CD4-positive, alpha-beta T cell (primary cell): ENCODE measurements around the gene BAAT. TPM values are rescaled to one million over a fixed set of nuclear protein-coding genes. Genes with fewer than 3 reads are reported as not detected.

Experiments
- ATAC-seq: fragments of 200-7000 bp; cut with Tn5 transposase; one replicate; pipeline ENCODE4 v1.10.0; 2022; ENCODE audit warnings: mild to moderate bottlenecking; ENCODE audit not compliant: poor library complexity
- CTCF ChIA-PET: fragments of 350-600 bp; sonication (Branson Sonifier 250); formaldehyde crosslinking; loops from one replicate; lab custom pipeline; 2021; ENCODE audit warnings: antibody characterized with exemption, inconsistent platforms; lab: Charles Lee
- POLR2A ChIA-PET: fragments of 350-600 bp; sonication (Branson Sonifier 250); formaldehyde crosslinking; loops from one replicate; lab custom pipeline; 2021; ENCODE audit warnings: antibody characterized with exemption, inconsistent platforms; lab: Charles Lee
- DNase-seq, 14 experiments: peaks; one replicate each; pipeline ENCODE4 v3.0.0-alpha.2; 2013 to 2020; ENCODE audit warnings: mixed read lengths in 2 of 14
- H3K27ac ChIP-seq, 2 donors: one replicate each; pipeline versions ENCODE4 v1.5.1 to v1.7.0; 2013; ENCODE audit warnings: low read length in 2 of 2, low read depth in 1 of 2, mild to moderate bottlenecking in 1 of 2
- H3K27me3 ChIP-seq, 2 experiments: 1 replicate in 1 of 2; 2 replicates in 1 of 2; pipeline versions ENCODE4 v1.6.1 to v1.7.0; 2013; ENCODE audit warnings: low read length in 2 of 2, control low read depth in 1 of 2, mild to moderate bottlenecking in 1 of 2, moderate library complexity in 1 of 2; ENCODE audit not compliant: insufficient read depth in 2 of 2, control insufficient read depth in 1 of 2
- H3K36me3 ChIP-seq: one replicate; pipeline ENCODE4 v1.6.1; 2013; ENCODE audit warnings: low read length, control low read depth; ENCODE audit not compliant: insufficient read depth
- H3K4me1 ChIP-seq: one replicate; pipeline ENCODE4 v1.6.1; 2013; ENCODE audit warnings: low read length, control low read depth; ENCODE audit not compliant: insufficient read depth
- H3K4me3 ChIP-seq: one replicate; pipeline ENCODE4 v1.5.1; 2013; ENCODE audit warnings: mild to moderate bottlenecking, low read length, moderate library complexity
- H3K9me3 ChIP-seq, 2 experiments: 1 replicate in 1 of 2; 2 replicates in 1 of 2; pipeline versions ENCODE4 v1.6.1 to v1.7.0; 2013; ENCODE audit warnings: low read length in 2 of 2, mild to moderate bottlenecking in 2 of 2, control low read depth in 1 of 2, moderate library complexity in 1 of 2; ENCODE audit not compliant: control insufficient read depth in 1 of 2, insufficient read depth in 1 of 2
- H3K27ac Mint-ChIP-seq: one replicate; pipeline ENCODE4 v1.8.0; 2020; ENCODE audit warnings: mixed read lengths
- H3K27me3 Mint-ChIP-seq: one replicate; pipeline ENCODE4 v1.8.0; 2021; ENCODE audit warnings: mixed read lengths
- H3K36me3 Mint-ChIP-seq: one replicate; pipeline ENCODE4 v1.8.0; 2021; ENCODE audit warnings: low read depth, mixed read lengths
- H3K4me1 Mint-ChIP-seq: one replicate; pipeline ENCODE4 v1.8.0; 2021; ENCODE audit warnings: low read depth, mixed read lengths
- H3K4me3 Mint-ChIP-seq: one replicate; pipeline ENCODE4 v1.8.0; 2020; ENCODE audit warnings: mild to moderate bottlenecking, mixed read lengths
- H3K9me3 Mint-ChIP-seq: one replicate; pipeline ENCODE4 v1.8.0; 2020; ENCODE audit warnings: mixed read lengths
- intact Hi-C, 2 experiments: fragments of 100-400 bp; cut with DNase I in 1 of 2; cut with micrococcal nuclease in 1 of 2; formaldehyde crosslinking; loops; one replicate each; pipeline versions ENCODE4 v1.15.1 to v1.9.0; 2023 to 2025; cut with DNase I, micrococcal nuclease
- total RNA-seq, 174 experiments: library from RNA in 2 of 174; stranded (reverse) in 2 of 174; gene quantifications; one replicate each; pipeline ENCODE4 v1.2.3 and lab custom pipeline; 2021 to 2026
- TF ChIP-seq, protein P1 (sequence below): fragments of 200-600 bp; IDR thresholded peaks from one replicate; pipeline ENCODE4 v1.8.0; 2022; ENCODE audit warnings: antibody characterized with exemption, mild to moderate bottlenecking

Gene BAAT
- total RNA-seq, 2 experiments from 2014 or later, result not detected

DNA sequence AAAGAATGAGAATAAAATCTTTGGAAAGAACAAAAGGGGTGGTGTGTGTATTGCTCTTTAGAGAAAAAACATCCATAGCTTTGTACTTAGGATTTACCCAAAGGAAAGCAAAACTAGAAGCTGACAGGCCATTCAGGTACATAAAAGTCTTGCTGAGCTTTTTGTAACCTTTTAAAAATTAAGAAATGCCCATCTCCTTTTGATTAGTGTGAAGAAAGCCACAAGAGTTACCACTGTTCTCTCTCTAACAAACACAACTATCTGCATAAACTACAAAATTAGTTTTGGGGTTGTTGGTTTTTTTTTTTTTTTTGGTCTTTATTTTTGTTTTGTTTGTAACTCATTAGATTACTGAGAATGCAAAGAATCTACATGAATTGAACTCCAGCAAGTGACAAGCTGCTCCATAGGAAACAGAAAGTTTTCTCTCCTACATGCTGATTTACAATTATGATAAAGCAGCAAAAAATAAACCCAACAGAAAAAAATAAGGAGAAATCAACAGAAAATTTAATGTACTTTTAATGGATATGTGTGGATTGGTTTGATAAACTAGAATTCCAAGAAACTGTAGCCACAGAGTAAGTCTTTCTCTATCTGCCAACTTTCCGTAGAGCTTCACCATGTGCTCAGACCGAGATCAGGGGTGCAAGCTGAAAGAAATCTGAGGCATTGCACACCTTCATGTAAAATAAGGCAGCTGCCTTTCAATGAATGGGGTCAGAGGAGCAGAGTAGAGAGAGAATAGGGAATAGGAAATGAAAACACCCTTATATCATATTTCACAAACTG, 12.3 kb downstream of the BAAT start:
- H3K9me3 ChIP-seq, result peaks cover 0 to 7% of the 10 kb centered on the region in 2 experiments
- no peak overlapping the region for H3K27ac Mint-ChIP-seq
- ChIA-PET CTCF (interaction anchor here (0.7 kb wide), 1 partner anchor 51 kb away, joined by 3 read pairs; no protein-coding TSS in a partner anchor), POLR2A (no interaction called here)
- H3K4me1 Mint-ChIP-seq, result no peaks in the 10 kb centered on the region
- TF ChIP-seq, protein P1, sequence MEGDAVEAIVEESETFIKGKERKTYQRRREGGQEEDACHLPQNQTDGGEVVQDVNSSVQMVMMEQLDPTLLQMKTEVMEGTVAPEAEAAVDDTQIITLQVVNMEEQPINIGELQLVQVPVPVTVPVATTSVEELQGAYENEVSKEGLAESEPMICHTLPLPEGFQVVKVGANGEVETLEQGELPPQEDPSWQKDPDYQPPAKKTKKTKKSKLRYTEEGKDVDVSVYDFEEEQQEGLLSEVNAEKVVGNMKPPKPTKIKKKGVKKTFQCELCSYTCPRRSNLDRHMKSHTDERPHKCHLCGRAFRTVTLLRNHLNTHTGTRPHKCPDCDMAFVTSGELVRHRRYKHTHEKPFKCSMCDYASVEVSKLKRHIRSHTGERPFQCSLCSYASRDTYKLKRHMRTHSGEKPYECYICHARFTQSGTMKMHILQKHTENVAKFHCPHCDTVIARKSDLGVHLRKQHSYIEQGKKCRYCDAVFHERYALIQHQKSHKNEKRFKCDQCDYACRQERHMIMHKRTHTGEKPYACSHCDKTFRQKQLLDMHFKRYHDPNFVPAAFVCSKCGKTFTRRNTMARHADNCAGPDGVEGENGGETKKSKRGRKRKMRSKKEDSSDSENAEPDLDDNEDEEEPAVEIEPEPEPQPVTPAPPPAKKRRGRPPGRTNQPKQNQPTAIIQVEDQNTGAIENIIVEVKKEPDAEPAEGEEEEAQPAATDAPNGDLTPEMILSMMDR, result no peak
- ATAC-seq (no peak), DNase-seq (no peak)
- H3K36me3 ChIP-seq, result no peaks in the 10 kb centered on the region
- no peak overlapping the region for H3K4me3 ChIP-seq
- H3K27me3 ChIP-seq, result peaks cover 0 to 5% of the 10 kb centered on the region in 2 experiments
- H3K27me3 Mint-ChIP-seq, result peaks cover 56% of the 10 kb centered on the region
- no peaks in the 10 kb centered on the region for H3K36me3 Mint-ChIP-seq
- peaks cover 2% of the 10 kb centered on the region for H3K9me3 Mint-ChIP-seq
- H3K27ac ChIP-seq, result no peak overlapping the region
- intact Hi-C loops, result no loop called here
- no peaks in the 10 kb centered on the region for H3K4me1 ChIP-seq
- no peak overlapping the region for H3K4me3 Mint-ChIP-seq

- H3K27me3 Mint-ChIP-seq, result peaks cover 58% of the 10 kb centered on the region
- CTCF ChIA-PET, result no interaction called here
Measured at GRCh38 chr9:101371813-101372212, 13.0 kb downstream of the BAAT start.

GRCh38 chr9:101369884-101370531, 14.8 kb downstream of the BAAT start:
- H3K4me3 ChIP-seq, result no peak overlapping the region
- H3K27me3 Mint-ChIP-seq, result peaks cover 51% of the 10 kb centered on the region
- H3K27me3 ChIP-seq, result peaks cover 0 to under 1% of the 10 kb centered on the region in 2 experiments
- H3K27ac ChIP-seq, result no peak overlapping the region
- H3K4me1 Mint-ChIP-seq, result no peaks in the 10 kb centered on the region
- ChIA-PET CTCF (no interaction called here), POLR2A (no interaction called here)
- H3K36me3 ChIP-seq, result no peaks in the 10 kb centered on the region
- no peak overlapping the region for H3K4me3 Mint-ChIP-seq
- no peaks in the 10 kb centered on the region for H3K9me3 ChIP-seq
- no peaks in the 10 kb centered on the region for H3K36me3 Mint-ChIP-seq
- peaks cover 2% of the 10 kb centered on the region for H3K9me3 Mint-ChIP-seq
- no peak for DNase-seq
- TF ChIP-seq, protein P1, result no peak
- ATAC-seq, result no peak
- intact Hi-C loops, result no loop called here
- no peaks in the 10 kb centered on the region for H3K4me1 ChIP-seq
- H3K27ac Mint-ChIP-seq, result no peak overlapping the region

More at GRCh38 chr9:101371813-101372212, 13.0 kb downstream of the BAAT start:
- H3K27ac Mint-ChIP-seq, result no peak overlapping the region
- POLR2A ChIA-PET, result no interaction called here
- Histone ChIP-seq H3K9me3 (peaks cover 0 to 7% of the 10 kb centered on the region in 2 experiments), H3K4me1 (no peaks in the 10 kb centered on the region), H3K27me3 (peaks cover 0 to 5% of the 10 kb centered on the region in 2 experiments), H3K4me3 (no peak overlapping the region), H3K36me3 (no peaks in the 10 kb centered on the region), H3K27ac (no peak overlapping the region)
- no peaks in the 10 kb centered on the region for H3K4me1 Mint-ChIP-seq
- intact Hi-C loops, result no loop called here
- no peak for ATAC-seq
- no peaks in the 10 kb centered on the region for H3K36me3 Mint-ChIP-seq
- H3K4me3 Mint-ChIP-seq, result no peak overlapping the region
- H3K9me3 Mint-ChIP-seq, result peaks cover 2% of the 10 kb centered on the region
- TF ChIP-seq, protein P1, result no peak
- DNase-seq, result no peak
